ENCODE data around the gene CRYBG2.
A peak's percentile ranks its signal among the peaks of the same experiment; 100 is the strongest.

The CRYBG2 gene

GRCh38 chr1:26321315-26322041 is 32.5 kb downstream of the CRYBG2 start:
- TF ChIP-seq, protein P1, sequence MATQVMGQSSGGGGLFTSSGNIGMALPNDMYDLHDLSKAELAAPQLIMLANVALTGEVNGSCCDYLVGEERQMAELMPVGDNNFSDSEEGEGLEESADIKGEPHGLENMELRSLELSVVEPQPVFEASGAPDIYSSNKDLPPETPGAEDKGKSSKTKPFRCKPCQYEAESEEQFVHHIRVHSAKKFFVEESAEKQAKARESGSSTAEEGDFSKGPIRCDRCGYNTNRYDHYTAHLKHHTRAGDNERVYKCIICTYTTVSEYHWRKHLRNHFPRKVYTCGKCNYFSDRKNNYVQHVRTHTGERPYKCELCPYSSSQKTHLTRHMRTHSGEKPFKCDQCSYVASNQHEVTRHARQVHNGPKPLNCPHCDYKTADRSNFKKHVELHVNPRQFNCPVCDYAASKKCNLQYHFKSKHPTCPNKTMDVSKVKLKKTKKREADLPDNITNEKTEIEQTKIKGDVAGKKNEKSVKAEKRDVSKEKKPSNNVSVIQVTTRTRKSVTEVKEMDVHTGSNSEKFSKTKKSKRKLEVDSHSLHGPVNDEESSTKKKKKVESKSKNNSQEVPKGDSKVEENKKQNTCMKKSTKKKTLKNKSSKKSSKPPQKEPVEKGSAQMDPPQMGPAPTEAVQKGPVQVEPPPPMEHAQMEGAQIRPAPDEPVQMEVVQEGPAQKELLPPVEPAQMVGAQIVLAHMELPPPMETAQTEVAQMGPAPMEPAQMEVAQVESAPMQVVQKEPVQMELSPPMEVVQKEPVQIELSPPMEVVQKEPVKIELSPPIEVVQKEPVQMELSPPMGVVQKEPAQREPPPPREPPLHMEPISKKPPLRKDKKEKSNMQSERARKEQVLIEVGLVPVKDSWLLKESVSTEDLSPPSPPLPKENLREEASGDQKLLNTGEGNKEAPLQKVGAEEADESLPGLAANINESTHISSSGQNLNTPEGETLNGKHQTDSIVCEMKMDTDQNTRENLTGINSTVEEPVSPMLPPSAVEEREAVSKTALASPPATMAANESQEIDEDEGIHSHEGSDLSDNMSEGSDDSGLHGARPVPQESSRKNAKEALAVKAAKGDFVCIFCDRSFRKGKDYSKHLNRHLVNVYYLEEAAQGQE (IDR thresholded peaks at IDR 0.05; ENCODE audit: insufficient read depth in 1 of 2, low read depth in 2 of 2, low read length in 2 of 2), result no peak
- no peak for TF ChIP-seq POLR2AphosphoS5 (IDR thresholded peaks at IDR 0.05; ENCODE audit: low read depth, low read length)
- peak; percentile 32 for TF ChIP-seq FOXP2 (optimal IDR thresholded peaks at IDR 0.05; ENCODE audit: borderline replicate concordance, extremely low read depth, extremely low read length, insufficient read depth)
- no peak for TF ChIP-seq SIN3A (IDR thresholded peaks at IDR 0.05; ENCODE audit: borderline replicate concordance, insufficient read depth, low read length)
- no peak for TF ChIP-seq TAF1 (IDR thresholded peaks at IDR 0.05; ENCODE audit: borderline replicate concordance, insufficient read depth, low read length)

DNA sequence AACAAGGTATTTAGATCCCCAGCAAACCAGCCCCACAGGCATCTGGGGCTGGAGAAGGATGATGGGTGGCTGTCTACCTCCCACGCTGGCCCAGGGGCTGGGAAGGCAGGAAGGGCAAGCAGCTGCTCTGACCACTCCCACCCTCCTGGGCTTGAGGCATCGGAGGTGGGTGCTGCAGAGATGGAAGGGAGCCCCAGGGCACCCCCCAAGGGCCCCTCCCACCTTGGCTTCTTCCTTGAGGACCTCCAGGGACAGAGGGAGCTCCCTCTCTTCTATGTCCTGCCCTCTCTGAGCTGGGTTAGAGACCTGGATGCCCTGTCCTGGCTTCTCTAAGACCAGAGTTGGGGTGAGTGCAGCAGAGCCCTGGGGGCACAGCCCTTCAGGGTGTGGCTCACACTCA is 33.0 kb downstream of the CRYBG2 start:
- TF ChIP-seq POLR2AphosphoS5 (IDR thresholded peaks at IDR 0.05; ENCODE audit: low read depth, low read length), result no peak
- TF ChIP-seq FOXP2 (optimal IDR thresholded peaks at IDR 0.05; ENCODE audit: borderline replicate concordance, extremely low read depth, extremely low read length, insufficient read depth), result no peak
- no peak for TF ChIP-seq TAF1 (IDR thresholded peaks at IDR 0.05; ENCODE audit: borderline replicate concordance, insufficient read depth, low read length)
- TF ChIP-seq SIN3A (IDR thresholded peaks at IDR 0.05; ENCODE audit: borderline replicate concordance, insufficient read depth, low read length), result no peak
- TF ChIP-seq, protein P1 (IDR thresholded peaks at IDR 0.05; ENCODE audit: insufficient read depth in 1 of 2, low read depth in 2 of 2, low read length in 2 of 2), result no peak

GRCh38 chr1:26318338-26319064 is 35.4 kb downstream of the CRYBG2 start:
- TF ChIP-seq TAF1 (IDR thresholded peaks at IDR 0.05; ENCODE audit: borderline replicate concordance, insufficient read depth, low read length) (no peak), FOXP2 (optimal IDR thresholded peaks at IDR 0.05; ENCODE audit: borderline replicate concordance, extremely low read depth, extremely low read length, insufficient read depth) (no peak), POLR2AphosphoS5 (IDR thresholded peaks at IDR 0.05; ENCODE audit: low read depth, low read length) (no peak), SIN3A (IDR thresholded peaks at IDR 0.05; ENCODE audit: borderline replicate concordance, insufficient read depth, low read length) (no peak)
- TF ChIP-seq, protein P1 (IDR thresholded peaks at IDR 0.05; ENCODE audit: insufficient read depth in 1 of 2, low read depth in 2 of 2, low read length in 2 of 2), result no peak

DNA sequence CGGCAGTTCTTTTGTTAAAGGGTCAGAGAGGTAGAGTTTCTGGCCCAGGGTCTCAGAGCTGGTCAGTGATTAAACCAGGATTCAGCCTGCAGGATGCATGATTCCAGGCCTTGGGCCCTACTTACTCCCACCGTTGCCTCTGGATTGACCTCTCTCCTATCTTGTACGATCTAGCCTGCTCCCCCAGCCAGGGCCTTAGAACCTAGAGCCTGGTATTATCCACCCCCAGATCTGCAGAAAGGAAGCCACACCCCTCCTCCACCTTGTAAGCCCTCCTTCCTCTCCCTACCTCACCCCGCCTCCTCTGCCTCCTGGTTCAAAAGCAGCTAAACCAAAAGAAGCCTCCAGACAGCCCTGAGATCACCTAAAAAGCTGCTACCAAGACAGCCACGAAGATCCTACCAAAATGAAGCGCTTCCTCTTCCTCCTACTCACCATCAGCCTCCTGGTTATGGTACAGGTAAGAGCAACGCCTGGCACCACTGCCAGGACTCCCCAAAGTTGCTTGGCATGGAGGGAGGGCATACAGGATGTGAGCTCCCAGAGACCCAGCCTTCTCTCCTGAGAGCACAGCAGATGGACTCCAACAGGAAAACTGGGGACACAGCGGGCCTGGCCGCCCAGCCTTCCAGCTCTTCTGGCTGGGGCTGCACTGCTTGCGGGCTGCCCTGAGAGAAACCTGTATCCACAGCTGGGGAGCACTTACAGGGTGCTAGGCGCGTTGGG is 36.2 kb downstream of the CRYBG2 start, which contains the start of gene CD52:
CD52 (plus strand) TSS at position 347 of the 726 bp plus-strand sequence; CDS start at position 407, 60 bp downstream.
- no peak for TF ChIP-seq FOXP2 (optimal IDR thresholded peaks at IDR 0.05; ENCODE audit: borderline replicate concordance, extremely low read depth, extremely low read length, insufficient read depth)
- TF ChIP-seq SIN3A (IDR thresholded peaks at IDR 0.05; ENCODE audit: borderline replicate concordance, insufficient read depth, low read length), result no peak
- no peak for TF ChIP-seq POLR2AphosphoS5 (IDR thresholded peaks at IDR 0.05; ENCODE audit: low read depth, low read length)
- TF ChIP-seq TAF1 (IDR thresholded peaks at IDR 0.05; ENCODE audit: borderline replicate concordance, insufficient read depth, low read length), result no peak

- TF ChIP-seq, protein P1 (IDR thresholded peaks at IDR 0.05; ENCODE audit: insufficient read depth in 1 of 2, low read depth in 2 of 2, low read length in 2 of 2), result no peak
- no peak for TF ChIP-seq TAF1 (IDR thresholded peaks at IDR 0.05; ENCODE audit: borderline replicate concordance, insufficient read depth, low read length)
- no peak for TF ChIP-seq POLR2AphosphoS5 (IDR thresholded peaks at IDR 0.05; ENCODE audit: low read depth, low read length)
- TF ChIP-seq SIN3A (IDR thresholded peaks at IDR 0.05; ENCODE audit: borderline replicate concordance, insufficient read depth, low read length), result no peak
- no peak for TF ChIP-seq FOXP2 (optimal IDR thresholded peaks at IDR 0.05; ENCODE audit: borderline replicate concordance, extremely low read depth, extremely low read length, insufficient read depth)
Observed at GRCh38 chr1:26317146-26317545, 36.8 kb downstream of the CRYBG2 start.
